GM19035 (cell line): ENCODE results near the gene SLC9A4.

Experiments used
- ATAC-seq: cut with Tn5 transposase; IDR thresholded peaks from one replicate; pipeline ENCODE4 v1.9.1; 2021; ENCODE audit not compliant: unreplicated experiment

The SLC9A4 gene

DNA sequence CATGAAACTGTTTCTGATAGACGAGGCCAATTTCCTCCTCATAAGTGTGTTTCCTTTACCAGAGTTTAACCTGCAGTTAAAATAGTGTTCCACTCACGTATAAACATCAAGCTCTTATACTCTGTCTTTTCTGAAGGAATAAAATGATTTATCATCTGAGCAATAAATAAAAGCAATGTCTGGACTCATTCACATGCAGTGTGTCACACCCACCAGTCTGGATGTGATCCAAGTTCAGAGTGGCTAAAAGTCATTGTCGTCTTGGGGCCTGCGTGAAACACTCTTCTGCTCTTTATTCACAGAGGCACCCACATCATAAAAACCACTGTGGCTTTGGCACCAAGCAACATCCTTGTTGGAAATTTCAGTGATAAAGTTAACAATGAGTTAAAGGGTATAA, 19.5 kb upstream of the SLC9A4 start:
- no peak for ATAC-seq

DNA sequence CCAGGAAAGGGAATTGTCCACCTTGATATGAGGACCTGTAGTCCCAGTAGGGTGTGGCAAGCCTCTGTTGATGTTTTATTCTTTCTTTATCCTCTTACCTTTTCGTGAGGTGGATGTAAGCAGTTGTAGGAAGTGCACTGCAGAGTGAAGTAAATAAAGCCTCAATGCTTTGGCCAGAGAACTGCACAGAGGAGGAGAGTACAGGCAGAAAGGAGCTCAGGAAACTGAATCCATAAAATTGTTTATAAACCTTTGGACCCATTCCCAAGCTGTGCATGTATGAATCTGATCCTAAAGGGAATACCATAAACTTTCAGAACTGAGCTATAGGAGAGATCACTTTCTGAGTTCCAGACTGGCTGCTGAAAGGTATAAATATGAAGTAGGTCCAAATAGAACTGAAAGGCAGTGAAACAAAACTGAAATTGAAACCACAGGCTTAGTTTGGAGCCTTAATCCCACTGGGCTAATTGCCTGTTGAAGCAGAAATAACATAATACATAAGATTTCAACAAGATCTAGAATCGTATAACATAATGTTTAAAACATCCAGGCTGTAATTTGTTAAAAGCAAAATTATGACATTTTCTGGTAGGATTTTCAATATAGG, 17.9 kb upstream of the SLC9A4 start:
- ATAC-seq = no peak

DNA sequence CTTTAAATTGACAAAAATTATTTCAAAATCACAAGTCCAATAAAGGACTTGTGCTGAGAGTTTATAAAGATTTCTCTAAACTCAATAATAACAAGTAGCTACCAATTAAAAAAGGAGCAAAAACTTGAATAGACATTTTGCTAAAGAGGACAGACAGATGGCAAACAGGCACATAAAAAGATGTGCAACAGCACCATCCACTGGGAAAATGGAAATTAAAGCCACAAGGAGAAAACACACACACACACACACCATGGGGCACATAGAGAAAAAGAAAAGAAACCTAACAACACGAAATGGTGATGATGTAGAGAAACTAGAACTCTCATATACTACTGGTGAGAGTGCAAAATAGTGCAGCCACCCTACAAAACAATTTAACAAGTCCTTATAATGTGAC, 12.6 kb upstream of the SLC9A4 start:
- ATAC-seq = no peak

DNA sequence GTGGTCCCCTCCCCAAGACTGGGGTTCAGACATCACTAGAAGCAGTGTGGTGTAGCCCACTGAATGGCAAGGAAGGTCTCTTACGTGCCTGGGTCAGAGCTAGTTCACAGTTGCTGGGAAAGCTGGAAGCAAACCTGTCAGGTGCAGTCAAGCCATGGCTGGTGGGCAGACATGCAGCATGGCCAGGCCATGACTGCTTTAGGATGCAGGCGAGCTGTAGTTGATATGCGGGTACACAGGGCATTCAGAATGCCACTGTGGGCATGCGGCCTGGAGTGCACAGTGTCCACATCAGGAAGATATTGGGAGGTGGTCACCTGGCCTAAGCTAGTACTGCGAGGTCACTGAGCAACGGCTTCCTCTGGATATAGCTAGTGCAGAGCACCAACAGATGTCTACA, 11.8 kb upstream of the SLC9A4 start:
- ATAC-seq = no peak

DNA sequence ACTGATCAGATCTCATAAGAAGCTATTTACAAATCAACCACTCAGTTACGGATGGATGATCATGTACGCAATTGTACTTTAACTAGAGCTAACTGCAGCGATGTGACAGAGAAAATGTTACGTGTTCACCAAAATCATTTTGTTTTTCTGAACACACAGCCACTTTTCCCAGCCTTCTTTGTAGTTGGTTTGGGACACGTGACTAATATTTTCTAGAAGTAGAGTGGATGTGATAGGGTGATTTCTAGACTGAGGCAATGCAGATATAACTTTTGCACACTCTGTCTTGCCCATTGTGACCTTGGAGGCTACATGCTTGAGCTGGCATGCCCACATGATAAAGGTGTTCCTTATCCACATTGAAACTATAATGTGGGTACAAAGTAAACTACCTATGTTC, 9.9 kb upstream of the SLC9A4 start:
- ATAC-seq = no peak

DNA sequence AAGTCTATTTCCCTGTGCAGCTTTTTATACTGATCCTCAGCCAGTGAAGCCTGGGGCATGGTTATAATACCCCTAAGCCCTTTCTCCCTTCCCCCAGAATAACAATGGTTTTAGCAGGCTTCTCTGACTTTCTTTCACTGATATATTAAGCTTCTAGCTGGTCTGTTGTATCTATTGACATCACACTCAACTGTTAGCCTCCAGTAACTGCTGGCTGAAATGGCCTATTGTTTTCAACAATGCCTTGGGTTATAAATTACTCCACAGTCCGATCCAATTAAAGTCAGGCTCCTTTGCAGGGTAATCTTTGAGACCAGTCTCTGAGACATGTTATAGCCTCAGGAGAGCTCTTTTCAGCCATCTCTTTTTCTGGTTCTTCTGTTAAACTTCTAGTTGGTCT, 2.9 kb upstream of the SLC9A4 start:
- no peak for ATAC-seq

DNA sequence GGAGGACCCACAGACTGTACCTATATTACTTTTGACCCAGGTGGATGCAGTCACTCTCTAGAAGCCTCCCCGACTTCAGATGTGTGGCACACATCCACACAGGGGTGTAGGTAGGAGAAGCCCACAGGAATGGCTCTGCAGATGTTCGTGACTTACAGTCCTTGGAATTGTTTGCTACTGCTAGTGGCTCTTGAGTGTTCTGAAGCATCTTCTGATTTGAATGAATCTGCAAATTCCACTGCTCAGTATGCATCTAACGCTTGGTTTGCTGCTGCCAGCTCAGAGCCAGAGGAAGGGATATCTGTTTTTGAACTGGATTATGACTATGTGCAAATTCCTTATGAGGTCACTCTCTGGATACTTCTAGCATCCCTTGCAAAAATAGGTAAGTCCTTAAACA, 605 bp downstream of the SLC9A4 start:
- ATAC-seq = no peak

DNA sequence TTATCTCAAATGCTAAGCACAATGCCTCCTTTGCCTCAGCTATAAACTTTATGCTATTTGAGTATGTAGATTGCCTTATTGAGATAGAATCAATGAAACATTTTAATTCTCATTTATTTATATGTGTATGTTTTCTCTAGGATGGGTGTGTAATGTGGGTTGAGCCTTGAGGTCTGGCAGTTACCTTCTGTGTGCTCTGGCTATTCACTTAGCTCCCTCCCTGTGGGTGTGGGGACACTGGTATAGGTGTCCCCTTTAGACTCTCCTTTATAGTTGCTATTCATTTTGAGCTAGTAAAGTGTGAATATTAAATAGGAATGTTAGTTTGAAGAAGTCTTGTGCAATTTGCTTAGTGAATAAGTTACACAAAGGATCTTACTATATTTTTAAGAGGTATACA, 1.8 kb downstream of the SLC9A4 start:
- no peak for ATAC-seq

DNA sequence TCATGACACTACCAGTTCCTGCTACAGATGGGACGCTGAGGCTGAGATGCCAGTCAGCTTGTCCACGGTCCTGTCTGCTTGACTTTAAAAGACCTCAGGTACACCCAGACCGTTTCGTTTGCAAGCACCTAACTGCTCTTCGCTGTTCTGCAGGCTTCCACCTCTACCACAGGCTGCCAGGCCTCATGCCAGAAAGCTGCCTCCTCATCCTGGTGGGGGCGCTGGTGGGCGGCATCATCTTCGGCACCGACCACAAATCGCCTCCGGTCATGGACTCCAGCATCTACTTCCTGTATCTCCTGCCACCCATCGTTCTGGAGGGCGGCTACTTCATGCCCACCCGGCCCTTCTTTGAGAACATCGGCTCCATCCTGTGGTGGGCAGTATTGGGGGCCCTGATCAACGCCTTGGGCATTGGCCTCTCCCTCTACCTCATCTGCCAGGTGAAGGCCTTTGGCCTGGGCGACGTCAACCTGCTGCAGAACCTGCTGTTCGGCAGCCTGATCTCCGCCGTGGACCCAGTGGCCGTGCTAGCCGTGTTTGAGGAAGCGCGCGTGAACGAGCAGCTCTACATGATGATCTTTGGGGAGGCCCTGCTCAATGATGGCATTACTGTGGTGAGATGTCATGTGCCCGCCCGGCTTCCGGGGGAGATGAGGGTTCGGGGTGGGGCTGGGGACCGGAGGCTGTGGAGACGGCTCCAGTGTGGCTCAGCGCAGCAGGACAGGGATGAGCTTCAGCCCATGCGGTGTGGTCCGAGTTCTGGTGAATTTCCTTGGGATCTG, 5.9 kb downstream of the SLC9A4 start:
- no peak for ATAC-seq

DNA sequence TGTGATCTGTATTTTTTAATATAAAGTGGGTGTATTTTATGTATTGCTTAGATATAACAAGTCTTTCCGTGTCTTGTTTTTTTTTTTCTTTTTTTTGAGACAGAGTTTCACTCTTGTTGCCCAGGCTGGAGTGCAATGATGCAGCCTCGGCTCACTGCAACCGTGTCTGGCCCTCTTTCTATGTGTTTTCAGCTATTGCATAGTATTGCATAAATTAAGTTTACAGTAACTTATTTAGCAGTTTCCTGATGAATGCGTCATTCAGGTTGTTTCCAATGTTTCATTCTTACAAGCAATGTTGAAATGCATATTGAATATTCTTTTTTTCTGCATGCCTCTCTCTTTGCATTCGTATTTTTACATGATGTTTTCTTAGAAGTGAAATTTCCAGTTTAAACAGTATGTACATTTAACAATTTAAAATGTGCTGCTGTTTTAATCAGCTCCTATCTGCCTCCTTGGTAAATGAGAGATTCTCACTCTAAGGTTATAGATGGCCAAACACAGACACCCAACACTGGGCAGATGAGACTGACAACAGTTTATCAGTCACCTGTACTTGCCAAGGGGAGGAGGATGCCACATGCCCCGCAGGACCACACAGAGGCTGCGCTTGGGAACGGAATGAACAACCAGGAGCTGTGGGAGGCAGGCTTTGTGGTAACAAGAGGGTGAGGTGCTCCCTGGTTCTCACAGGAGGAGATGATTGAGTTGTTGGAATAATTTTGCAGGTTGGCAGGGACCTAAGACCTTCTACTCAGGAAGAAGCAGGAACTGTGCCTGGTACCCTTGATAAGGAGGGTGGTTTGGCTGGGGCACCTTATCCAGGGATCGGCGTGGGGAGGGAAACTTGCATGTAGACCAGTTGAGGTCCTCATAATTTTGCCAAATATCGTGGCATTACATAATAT, 7.5 kb downstream of the SLC9A4 start:
- ATAC-seq = no peak

DNA sequence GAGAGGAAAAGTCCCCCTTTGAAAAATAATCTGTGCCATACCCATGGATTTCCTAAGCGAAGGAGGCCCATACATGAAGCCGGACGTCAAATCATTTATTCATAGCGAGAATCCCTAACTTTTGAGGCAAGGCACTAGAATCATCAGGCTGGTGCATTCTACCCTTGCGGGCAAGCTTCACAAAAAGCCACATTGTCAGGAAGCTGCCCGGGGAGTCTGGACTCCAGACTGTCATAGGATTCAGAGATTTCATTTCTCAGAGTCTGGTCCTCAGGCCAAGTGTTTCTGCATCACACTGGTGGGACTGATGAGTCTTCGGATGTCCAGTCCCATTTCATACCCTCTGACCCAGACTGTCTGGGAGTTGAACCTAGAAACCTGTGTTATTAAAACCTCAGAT, 8.9 kb downstream of the SLC9A4 start:
- no peak for ATAC-seq

DNA sequence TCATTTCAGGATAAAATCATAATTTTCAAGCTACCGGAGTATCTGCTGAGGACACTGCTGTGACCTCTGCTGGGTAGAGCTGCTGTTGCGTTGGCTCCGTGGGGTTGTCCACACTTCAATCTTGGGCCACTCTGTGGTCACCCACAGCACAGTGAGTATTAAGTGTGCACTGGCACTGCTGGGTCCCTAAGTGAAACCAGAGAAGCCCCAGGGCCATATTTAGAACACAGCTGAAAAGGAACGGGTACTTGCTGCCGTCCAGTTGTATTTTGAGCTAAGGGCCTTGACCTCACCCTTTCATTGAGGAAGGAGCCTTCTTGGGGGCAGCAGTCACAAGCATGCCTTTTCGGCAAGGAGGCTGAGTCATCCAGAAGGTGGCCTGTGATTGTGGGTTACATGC, 10.1 kb downstream of the SLC9A4 start:
- no peak for ATAC-seq

DNA sequence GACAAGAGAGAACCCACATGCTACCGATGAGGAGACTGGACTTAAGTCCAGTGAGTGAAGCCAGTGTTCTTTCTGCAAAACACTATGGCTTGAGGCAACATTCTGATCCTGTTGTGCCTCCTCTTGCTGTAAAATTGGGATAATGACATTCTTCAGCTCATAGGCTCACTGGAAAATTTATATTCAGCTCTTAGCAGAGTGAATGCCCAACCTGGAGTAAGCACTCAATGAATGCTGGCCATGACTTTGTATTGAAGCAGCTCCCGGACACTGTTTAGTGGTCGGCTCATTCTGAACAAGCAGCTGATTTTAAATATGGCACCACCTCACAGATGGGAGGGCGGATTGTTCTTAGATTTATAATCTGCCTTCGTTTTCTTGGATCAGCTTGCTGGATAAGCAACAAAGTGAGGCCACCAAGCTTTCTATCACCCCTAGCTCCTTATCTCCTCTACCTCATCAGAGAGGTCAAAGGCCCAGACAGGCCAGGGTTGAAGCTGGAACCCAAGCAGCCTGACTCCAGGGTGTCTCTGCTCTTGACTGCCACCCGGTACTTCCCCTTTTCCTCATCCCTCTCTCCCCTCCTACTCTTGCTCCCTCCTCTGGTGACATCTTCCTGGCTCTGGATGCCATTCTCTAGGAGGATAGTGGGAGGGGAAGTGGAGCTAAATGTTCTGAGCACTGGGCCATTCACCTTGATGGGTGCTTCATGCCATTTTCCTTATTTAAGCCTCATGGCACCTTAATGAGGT, 11.5 kb downstream of the SLC9A4 start:
- no peak for ATAC-seq

DNA sequence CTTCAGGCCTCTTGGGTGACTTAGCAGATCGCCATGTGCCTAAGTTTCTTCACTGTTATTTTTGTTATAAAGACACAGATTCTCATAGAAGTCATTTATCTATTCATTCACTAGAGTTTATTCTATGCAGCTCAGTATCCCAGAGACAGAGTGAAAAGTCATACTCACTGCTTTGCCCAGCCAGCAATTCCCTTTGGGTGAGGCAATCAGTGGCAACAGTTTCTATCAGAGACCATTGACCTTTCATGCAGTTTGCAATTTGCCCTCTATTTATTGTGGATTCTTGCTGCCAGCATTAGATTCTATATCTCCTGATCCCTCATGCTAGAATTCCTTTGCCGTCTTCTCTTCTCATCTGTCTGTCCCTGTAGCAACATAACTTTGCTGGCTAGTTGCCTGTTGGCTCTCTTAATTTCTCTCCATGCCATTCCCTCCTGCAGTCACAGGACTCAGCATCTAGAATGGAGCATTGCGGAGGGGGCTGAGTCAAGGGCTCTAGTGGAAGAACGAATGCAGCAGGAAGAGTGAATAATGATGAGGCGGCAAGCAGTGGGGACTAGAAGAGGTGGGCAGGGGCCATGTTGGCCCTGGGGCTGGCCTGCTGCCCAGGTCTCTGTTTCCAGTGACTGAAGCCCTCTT, 12.2 kb downstream of the SLC9A4 start:
- ATAC-seq = no peak

DNA sequence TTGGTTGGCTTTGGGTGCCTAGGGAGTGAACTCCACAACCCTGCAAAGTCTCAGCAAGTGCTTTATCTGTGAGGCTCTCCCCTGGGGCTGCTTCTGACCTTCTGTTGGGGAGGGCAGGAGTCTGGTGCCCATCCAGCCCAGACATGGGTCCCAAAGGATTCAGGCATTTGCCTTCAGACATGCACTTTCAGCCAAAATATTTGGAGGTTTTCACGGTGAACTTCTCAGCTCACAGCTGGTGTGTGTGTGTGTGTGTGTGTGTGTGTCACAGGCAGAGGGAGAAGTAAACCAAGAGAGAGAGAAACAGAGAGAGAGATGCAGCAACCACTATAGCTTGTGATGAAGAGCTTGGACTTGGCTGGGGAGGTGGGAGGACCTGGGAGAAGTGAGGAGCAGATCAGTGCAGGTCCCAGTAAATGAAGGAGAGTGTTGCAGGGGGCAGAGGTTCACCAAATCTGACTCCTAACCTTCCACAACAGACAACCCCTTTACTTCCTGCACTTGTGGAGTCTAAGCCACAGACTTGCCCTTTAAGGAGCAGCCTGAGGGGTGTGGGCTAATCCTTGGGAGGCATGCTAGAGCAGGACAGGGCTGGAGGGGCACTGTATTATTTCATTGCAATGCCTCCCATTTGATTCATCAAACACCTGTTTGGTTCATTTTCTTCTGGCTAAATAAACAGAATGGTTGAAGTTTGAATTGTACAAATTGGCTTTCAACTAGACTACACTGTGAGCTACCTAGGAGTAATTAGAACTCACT, 14.1 kb downstream of the SLC9A4 start:
- no peak for ATAC-seq

DNA sequence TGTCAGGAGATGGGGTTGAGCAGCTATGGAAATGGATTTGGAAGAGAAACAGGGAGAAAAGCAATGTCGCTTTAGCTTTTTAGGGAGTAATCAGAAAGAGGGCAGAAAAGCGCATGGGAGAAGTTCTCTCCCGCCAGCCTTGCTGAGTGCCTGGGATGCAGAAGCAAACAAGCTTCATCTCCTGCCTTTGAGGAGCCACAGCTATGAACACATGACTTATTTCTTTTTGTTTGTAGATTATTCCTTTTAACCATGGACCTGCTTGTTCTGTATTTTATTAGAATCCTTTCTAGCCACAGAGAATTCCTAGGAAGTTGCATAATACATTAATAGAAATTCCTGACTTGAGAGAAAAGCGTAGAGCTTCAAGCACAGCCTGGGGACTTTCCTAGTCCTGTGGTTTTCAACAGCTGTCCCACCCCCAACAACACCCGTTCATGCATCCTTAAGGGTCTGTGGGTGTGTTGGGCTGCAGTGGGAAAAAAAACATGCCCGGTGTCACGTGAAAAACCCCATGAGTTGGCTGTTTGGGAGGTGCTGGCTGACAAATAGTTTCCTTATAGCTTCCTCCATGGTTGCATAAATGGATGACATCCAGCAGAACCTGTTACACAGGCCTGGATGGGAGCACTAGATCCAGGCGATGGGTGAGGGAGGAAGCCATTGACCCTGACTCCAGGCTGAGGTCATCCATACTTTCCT, 14.9 kb downstream of the SLC9A4 start:
- no peak for ATAC-seq

DNA sequence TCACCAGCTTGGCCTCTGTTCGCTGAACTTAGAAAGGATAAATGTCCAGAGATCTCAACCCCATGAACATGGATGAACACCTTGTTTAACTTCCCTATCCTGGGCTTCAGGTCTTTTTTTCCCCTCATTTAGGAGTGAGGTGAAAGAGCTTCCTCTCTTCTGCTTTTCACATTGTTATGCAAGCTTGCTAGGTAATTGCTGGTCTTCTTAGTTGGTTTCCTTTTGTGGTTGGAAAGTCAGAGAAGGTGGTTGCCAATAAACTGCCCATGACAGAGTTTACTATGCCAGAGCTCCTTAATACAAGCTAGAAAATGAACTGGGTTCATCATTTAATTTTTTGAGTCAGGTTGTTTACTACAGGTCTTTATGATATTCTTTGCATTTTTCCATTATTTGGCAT, 16.6 kb downstream of the SLC9A4 start:
- ATAC-seq = no peak

DNA sequence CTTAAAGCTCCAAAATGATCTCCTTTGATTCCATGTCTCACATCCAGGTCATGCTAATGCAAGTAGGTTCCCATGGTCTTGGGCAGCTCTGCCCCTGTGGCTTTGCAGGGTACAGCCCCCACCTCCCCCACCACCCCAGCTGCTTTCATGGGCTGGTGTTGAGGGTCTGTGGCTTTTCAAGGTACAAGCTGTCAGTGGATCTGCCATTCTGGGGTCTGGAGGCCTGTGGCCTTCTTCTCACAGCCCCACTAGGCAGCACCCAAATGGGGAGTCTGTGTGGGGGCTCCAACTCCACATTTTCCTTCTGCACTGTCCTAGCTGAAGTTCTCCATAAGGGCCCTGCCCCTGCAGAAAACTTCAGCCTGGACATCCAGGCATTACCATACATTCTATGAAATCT, 19.0 kb downstream of the SLC9A4 start:
- ATAC-seq = no peak

DNA sequence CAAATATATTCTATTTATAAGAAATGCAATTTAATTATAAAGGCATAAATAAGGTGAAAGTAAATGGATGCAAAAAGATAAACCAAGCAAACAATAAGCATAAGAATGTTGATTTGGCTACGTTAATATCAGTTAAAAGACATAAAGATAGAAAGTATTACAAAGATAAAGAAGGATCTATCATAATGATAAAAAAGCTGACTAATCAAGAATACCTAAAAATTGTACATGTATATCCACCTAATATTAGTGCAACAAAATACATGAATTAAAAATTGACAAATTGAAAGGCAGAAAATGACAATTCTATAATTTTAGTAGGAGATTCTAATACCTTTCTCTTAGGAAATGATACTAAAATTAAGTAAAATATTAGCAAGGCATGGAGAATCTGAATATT, 21.5 kb downstream of the SLC9A4 start:
- ATAC-seq = no peak
